Stimulated activated CD8-positive, alpha-beta memory T cell treated with anti-CD3 and anti-CD28 coated beads, Interleukin-15, amount 100 ng/mL, for 24 hours (primary cell): ENCODE measurements around the gene WNK3.

ENCODE experiments used
- DNase-seq: peaks from one replicate; pipeline ENCODE4 v3.0.0-alpha.2; 2020; ENCODE audit warnings: low read depth

The WNK3 gene

DNA sequence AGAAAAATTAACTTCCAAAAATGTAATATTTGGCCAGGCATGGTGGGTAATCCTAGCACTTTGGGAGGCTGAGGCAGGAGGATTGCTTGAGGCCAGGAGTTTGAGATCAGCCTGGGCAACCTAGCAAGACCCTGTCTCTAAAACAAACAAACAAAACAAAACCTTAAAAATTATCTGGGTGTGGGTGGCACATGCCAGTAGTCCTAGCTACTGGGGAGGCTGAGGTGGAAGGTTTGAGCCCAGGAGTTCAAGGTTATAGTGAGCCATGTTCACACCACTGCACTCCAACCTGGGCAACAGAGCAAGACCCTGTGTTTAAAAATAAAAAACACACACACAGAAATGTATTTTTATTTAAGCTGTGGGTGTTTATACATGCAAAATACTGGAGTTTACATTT lies 186.8 kb downstream of the WNK3 start:
- no peak for DNase-seq

DNA sequence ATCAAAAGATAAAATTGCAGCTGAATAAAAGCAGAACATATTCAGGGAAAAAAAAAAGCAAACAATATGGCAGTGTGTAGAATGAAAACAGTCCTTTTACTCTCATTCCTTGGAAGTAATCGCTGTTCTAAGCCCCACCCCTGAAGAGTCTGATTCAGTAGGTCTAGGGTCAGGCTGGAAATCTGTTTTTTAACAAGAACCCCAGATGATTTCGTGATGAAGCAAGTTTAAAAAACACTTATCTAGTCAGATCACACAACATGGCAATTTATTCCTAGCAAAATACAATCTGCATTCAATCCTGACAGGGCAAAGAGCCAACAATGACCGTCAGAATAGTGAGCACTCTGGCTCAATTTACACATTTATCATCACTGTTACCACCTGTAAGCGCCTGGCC lies 190.9 kb downstream of the WNK3 start:
- DNase-seq = no peak

DNA sequence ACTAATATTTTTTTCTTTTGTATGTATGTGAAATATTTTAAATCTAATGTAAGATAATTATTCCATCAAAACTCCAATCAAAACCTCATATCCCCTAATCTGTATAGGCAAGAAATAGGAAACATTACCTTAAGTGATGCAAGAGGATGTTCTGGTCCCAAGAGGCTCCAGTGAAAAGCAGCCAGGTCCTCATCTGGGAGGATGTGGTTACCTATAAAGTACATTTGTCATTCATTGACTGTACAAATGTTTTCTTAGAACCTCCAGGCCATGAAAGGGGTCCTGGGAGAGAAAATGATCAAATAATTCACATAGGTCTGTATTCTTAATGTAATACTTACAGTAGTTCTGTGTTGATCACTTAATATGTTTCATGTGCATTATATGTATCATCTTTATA lies 200.3 kb downstream of the WNK3 start:
- DNase-seq = no peak
